Activated CD8-positive, alpha-beta memory T cell treated with anti-CD3 and anti-CD28 coated beads for 36 hours (primary cell): Measurements from ENCODE around the gene BCAT1. TPM values are rescaled to one million over a fixed set of nuclear protein-coding genes. Genes with fewer than 3 reads are reported as not detected.

Experiments used
- CTCF ChIA-PET: fragments of 350-600 bp; sonication (Branson Sonifier 250); formaldehyde crosslinking; loops from one replicate; lab custom pipeline; 2021; ENCODE audit warnings: antibody characterized with exemption; lab: Charles Lee
- POLR2A ChIA-PET: fragments of 350-600 bp; sonication (Branson Sonifier 250); formaldehyde crosslinking; loops from one replicate; lab custom pipeline; 2021; ENCODE audit warnings: antibody characterized with exemption; lab: Charles Lee
- total RNA-seq, 2 experiments: library from RNA; stranded (reverse); gene quantifications; one replicate each; pipeline ENCODE4 v1.2.3, GENCODE V29; 2021

BCAT1 gene
- total RNA-seq, 2 experiments from 2014 or later: 49.3 to 49.4 TPM

DNA sequence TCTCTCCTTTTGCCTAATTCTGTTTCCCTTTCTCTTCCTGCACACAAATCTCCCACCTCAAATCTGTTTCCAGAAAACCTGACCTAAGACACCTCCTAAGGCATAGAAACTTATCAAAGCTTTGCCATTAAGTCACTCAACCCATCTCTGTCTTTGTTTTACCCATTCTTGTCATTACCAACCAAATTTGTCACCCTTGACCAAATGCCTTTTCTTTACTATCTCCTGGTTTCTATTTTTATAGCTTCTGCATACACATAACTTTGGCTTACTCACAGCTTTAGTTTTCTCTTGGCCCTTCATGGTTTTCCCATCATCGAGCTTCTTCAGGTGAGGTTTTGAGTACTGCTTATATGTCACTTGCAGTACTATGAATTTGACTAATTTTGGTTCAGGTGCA lies 184.2 kb downstream of the BCAT1 start:
- CTCF ChIA-PET: no interaction called here
- POLR2A ChIA-PET: interaction anchor here (0.8 kb wide), 1 partner anchor 34 kb away, joined by 3 read pairs; no protein-coding TSS in a partner anchor

DNA sequence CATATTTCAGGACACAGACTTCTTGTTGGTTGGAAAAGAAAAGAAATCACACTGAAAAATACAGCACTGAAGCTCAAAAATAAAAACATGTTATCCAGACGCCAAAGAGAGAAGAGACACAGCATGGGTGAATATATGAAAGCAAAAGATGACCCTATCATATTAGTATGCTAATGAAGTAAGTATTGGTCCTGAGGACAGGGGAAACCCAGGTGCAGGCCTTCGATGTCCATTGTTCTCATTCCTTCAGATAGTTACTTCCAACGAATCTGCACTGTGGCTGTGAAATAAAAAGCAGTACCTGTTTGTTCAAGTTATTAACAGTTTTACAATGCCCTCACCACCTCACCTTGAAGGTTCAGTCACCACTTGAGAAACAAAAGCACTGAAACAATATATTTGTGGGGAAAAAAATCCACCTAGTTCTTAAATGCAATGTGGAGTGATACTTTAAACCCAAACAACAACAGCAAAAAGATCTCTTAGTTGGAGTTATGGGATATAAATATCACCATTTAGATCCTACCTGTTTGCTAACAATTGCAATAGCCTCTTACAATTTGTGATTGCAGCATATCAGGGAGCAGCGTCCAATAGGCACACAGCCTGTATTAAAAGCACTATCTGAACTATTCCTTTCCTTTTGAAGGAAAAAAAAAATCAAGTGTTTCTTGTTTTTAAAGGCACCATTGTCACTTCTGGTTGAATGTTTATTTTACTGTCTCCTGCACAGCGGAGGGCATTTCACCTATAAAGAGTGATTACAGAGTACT lies 188.1 kb downstream of the BCAT1 start:
- CTCF ChIA-PET: no interaction called here
- POLR2A ChIA-PET: no interaction called here

DNA sequence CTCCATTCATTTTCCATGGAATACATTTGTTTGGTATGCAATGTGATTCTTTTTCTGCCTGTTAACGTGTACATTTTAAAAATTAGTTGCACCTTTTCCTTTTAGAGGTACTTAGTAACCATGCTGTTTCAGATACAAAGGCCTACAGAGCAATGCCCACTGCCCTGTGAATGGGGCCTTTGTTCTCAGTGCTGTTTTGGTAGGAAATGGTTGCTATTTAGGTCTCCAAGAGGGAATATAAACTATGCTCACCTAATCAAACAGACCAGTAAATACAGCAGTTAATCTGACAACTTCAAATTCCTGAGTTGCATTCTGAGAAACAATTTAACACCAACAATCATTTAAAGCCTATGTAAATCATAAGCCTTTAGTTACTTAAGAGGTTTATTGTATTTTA lies 188.7 kb downstream of the BCAT1 start:
- ChIA-PET POLR2A (no interaction called here), CTCF (no interaction called here)

Other genes starting within 250 kb of the BCAT1 start
- gene DNAI7, start 246.1 kb upstream of the BCAT1 start, total RNA-seq: under 1 TPM in 1 of 2 experiments, not detected in 1; 0.10 TPM
- 10 to 100 TPM; 12.9 to 13.9 TPM for gene ETFRF1, start 246.1 kb upstream of the BCAT1 start, total RNA-seq